GM19238 (cell line): ENCODE data around the gene SPECC1L.
A peak's percentile ranks its signal among the peaks of the same experiment; 100 is the strongest.
"Not testable (repeated sequence)": the region's sequence is repeated elsewhere in the genome, so short reads cannot be mapped to it uniquely, and the experiment has no call there.

Source experiments
- DNase-seq: peaks from one replicate; pipeline ENCODE4 v3.0.0; 2011; ENCODE audit warnings: low spot score; ENCODE audit not compliant: insufficient read length

SPECC1L gene, protein sequence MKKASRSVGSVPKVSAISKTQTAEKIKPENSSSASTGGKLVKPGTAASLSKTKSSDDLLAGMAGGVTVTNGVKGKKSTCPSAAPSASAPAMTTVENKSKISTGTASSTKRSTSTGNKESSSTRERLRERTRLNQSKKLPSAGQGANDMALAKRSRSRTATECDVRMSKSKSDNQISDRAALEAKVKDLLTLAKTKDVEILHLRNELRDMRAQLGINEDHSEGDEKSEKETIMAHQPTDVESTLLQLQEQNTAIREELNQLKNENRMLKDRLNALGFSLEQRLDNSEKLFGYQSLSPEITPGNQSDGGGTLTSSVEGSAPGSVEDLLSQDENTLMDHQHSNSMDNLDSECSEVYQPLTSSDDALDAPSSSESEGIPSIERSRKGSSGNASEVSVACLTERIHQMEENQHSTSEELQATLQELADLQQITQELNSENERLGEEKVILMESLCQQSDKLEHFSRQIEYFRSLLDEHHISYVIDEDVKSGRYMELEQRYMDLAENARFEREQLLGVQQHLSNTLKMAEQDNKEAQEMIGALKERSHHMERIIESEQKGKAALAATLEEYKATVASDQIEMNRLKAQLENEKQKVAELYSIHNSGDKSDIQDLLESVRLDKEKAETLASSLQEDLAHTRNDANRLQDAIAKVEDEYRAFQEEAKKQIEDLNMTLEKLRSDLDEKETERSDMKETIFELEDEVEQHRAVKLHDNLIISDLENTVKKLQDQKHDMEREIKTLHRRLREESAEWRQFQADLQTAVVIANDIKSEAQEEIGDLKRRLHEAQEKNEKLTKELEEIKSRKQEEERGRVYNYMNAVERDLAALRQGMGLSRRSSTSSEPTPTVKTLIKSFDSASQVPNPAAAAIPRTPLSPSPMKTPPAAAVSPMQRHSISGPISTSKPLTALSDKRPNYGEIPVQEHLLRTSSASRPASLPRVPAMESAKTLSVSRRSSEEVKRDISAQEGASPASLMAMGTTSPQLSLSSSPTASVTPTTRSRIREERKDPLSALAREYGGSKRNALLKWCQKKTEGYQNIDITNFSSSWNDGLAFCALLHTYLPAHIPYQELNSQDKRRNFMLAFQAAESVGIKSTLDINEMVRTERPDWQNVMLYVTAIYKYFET

DNA sequence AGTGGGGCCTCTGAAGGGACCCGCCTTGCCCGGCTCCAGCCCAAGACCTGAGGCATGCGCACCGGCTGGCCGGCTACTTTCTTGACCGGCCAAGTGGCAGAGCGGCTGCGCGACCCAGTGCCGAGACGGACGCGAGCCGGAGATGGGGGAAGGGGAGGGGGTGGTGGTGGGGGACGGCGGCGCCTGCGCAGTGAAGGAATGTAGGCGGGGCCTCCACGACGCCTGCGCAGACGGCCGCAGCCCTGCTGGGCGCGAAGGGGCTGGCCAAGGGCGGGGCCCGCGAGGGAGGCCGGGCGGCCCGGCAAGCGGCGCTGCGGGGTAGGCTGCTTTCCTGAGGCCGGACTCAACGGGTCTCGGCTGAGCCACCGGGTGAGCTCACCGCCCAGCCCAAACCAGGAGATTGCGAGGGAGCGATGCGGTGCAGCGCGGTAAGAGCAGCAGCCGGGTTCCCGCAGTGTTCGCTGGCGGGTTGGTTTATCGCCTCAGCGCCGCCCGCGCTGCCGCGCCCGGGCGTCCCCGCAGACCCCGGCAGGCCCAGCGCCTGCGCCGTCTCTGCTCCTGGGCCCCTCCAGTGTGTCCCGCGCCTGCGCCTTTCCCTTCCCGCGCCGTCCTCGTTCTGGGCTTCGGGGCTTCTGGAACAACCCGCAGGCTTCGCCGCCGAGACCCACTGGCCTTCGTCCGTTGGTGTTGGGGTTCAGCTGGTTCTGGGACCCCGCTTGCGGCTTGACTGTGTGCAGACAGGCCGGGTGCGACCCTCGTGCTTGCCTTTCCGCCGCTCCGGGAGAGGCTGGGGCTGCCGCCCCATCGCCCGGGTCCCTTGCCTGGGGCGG is at the start of gene SPECC1L:
SPECC1L (plus strand) TSS at position 276 of the 830 bp plus-strand sequence. CDS start 31,401 bp downstream, outside the sequence.
- peak; percentile 78 for DNase-seq

DNA sequence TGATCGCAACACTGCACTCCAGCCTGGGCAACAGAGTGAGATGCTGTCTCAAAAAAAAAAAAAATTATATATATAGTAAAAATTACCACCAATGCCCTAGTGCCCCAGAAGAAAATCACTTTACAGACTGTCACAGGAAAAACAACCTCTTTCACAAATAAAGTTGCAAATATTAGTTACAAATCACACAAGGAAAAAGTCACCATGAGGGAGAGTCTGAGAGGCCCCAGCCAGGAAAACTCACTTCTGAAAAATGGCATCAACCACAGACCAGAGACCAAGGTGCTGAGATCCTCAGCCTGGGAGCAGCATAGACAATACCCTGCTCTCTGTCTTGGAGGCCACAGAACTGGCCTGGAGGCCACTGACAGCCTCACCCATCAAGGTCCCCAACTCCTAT is 46.2 kb upstream of the SPECC1L start:
- no peak for DNase-seq

DNA sequence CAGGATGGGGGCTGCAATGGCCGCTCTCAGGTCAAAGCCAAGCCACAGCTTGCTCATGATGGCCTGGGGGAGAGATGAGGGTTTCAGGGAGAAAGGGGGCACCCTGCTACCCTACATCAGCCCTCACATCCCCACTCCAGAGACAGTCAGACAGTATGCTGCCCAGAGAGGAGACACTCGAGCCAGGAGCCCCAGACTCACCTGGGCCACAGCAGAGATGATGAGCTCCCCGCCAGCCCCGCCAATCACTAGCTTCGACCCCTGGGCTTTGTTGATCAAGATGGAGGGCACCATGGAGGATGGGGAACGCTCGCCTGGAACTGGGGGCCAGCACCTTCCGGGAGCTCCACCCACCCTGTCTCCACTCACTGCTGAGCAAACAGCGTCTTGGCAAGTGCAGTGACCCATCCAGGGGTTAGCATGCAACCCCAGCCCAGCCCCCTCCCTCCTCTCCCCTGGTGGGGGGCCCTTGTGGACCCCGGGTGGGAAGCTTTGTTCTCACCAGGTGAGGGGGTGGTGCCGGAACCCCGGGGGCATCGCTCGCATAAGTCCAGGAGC is 45.5 kb upstream of the SPECC1L start:
- no peak for DNase-seq

DNA sequence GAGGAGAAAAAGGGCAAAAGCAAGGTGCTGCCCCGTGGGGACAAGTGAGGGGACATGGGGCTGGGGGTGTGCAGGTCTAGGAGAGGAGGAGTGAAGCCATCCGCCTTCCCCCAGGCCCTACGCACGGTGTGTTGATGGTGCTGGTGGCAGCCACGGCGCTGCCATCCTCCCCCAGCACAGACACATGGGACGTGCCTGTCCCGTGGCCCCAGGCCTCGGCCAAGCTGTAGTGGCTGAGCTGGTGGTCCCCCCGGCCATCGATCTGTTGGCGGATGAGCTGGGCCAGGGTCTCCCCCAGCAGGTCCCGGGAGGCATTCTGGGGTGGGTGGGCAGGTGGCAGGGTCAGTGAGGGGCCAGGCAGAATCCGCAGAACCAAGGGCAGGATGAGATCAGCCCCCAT is 44.7 kb upstream of the SPECC1L start:
- DNase-seq: no peak

DNA sequence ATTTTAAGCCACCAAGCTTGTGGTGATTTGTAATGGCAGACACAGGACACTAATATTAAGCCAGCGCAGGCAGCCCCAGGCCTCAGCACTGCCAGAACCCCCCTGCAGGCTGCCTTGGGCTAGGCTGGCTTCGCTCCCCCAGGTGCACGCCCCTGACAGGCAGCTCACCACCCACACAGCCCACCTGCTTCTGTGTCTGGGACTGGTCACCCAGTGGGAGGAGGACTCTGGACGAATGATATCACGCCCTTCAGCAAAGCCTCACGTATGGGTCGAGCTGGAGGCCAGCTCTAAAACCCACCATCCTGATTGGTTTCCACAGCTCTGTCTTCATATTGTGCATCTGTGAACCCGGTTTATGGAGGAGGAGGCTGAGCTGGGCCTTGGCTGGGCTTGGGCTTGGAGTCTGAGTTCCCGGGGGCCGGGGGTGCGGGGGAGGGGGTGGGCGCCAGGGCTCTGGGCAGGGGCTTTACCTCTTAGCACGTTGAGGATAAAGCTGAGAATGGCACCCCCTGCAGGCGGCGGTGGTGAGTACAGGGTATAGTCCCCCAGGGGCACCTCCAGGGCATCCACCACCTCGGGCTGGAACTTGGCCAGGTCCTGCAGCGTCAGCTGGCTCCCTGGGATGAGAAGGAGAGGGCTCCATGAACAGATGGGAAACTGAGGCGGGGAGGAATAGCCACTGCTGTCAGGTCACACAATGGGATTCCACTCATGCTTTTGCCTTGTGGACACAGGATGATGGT is 39.5 kb upstream of the SPECC1L start:
- peak; percentile 41 for DNase-seq

DNA sequence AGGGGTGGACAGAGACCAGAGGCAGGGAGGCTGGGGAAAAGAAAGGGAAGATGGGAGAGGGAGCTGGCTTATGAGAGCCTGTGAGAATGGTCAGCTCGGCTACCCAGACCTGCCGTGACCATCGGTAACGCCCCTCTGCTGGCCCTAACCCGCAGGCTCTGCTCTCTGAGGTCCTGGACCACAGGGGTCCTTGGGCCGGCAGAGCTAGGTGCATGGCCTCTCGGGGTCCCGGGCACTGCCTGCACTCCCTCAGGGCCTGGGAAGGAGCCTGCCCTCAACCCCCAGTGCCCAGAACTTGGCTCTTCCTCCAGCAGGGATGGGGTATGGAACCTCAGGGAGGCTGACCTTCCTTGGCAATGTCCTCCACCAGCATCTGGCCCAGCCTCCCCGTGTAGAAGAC is 38.9 kb upstream of the SPECC1L start:
- DNase-seq: no peak

DNA sequence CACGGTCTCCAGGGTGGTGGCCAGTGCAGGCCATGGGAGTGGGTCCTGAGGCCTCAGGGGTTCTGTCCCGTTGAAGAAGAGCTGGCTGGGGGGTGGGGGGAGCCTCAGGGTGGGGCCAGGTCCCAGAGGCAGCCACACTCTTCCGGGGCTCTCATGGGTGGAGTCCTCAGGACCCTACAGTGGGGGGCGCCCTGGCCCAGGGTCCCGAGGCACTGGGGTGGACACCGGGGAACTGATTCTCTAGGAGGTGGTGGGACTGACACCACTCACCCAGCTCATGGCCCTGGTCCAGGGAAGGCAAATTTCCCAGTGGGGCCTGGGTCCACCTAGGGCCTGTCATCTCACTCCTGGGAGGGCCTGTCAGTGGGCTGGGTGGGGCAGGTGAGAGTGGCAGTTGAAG is 38.5 kb upstream of the SPECC1L start:
- DNase-seq: no peak

DNA sequence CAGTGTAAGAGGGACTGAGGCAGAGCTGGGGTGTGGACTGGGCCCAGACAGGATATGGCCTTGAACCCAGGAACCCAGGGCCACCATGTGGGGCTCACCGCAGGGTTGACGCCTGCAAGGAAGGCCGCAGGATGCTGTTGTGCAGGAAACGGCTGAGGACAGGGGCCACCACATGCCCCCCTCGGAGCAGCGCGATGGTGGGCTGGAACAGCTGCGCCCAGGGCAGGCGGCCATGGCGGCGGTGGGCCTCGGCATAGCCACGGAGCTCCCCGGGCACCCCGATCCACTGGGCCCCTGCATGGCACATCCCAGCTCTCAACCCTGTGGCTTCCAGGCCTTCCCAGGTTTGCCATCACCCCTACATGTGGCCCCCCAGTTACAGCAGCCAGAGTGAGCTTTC is 37.9 kb upstream of the SPECC1L start:
- no peak for DNase-seq

DNA sequence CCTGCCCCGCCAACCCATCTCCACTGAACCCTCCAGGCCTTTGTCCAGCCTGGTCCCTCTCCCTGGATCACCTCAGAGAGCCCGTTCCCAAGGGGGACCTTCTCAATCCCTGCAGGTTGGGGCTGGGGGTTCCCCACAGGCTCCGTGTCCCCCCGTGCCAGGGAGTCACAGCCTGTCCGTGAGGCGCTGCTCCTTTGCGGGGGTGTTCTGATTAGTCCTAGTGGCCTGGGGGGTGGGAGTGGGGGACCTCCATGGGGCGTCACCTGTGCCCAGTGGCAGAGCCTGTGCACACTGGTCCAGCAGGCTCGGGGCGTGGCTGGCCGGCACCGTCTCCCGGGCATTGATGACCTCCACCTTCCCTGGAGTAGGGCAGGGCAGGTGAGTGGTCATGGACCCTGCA is 37.4 kb upstream of the SPECC1L start:
- DNase-seq: no peak

DNA sequence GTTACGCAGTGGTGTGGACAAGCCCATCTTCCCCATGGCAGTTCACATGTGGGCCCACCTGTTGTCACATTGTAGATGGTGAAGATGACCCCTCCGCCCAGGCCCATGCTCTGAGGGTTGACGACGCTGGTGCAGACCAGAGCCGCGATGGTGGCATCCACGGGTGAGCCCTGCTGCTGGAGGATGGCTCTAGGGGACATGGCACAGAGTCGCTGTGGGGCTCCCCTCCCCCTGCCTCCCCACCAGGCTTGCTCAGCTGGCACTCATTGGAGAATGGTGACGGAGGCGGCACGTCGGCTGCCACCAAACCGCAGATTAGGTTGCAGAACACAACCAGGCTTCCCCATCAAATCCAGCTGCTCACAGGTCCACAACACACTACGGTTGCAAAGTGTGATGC is 36.8 kb upstream of the SPECC1L start:
- DNase-seq: no peak

DNA sequence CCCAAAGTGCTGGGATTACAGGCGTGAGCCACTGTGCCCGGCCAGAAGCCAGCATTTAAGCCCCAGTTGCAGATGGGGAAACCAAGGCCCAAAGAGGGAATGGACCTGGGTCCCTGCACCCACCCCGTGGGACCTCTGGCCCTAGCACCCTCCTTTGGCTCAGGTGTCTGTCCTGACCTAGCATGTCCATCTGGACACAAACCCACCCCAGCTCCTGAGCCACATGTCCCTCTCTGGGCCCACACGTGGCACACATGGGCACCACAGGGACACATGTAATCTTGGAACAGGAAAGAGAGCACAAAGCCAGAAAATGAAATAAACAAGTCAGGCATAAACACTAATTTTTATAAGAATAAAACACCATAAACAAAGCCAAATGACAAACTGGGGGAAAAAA is 35.3 kb upstream of the SPECC1L start:
- DNase-seq: no peak

DNA sequence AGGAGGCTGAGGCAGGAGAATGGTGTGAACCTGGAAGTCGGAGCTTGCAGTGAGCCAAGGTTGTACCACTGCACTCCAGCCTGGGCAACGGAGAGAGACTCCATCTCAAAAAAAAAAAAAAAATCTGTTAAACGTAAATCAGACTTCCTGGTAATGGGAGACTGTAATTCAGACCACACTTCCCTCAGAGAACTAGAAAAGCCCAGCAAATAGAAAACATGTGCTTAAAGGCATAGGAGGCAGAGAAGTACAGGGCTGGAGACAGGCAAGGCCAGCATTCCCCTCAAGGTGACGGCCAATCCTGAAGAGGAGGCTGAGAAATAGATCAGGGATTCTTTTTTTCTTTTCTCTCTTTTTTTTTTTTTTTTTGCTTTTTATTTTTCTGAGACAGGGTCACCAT is 34.0 kb upstream of the SPECC1L start:
- DNase-seq: no peak

DNA sequence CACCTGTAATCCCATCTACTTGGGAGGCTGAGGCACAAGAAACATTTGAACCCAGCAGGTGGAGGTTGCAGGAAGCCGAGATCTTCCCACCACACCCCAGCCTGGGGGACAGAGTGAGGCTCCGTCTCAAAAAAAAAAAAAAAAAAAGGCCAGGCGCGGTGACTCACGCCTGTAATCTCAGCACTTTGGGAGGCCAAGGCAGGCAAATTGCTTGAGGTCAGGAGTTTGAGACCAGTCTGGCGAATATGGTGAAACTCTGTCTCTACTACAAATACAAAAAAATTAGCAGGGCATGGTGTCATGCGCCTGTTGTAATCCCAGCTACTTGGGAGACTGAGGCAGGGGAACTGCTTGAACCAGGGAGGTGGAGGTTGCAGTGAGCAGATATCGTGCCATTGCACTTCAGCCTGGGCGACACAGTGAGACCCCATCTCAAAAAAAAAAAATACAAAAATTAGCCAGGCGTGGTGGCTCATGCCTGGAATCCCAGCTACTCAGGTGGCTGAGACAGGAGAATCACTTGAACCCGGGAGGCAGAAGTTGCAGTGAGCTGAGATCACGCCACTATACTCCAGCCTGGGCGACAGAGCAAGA is 32.4 kb upstream of the SPECC1L start:
- DNase-seq: not testable (repeated sequence)

DNA sequence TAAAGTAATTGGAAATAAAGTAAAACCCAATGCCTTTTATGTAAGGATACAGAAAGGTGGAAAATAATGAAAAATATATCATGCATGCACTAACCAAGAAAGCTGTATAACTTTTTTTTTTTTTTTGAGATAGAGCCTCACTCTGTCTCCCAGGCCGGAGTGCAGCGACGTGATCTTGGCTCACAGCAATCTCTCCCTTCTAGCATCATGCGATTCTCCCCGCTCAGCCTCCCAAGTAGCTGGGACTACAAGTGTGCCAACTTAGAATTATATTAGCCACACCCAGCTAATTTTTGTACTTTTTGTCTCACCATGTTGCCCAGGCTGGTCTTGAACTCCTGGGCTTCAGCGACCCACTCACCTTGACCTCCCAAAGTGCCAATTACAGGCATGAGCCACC is 30.2 kb upstream of the SPECC1L start:
- no peak for DNase-seq

DNA sequence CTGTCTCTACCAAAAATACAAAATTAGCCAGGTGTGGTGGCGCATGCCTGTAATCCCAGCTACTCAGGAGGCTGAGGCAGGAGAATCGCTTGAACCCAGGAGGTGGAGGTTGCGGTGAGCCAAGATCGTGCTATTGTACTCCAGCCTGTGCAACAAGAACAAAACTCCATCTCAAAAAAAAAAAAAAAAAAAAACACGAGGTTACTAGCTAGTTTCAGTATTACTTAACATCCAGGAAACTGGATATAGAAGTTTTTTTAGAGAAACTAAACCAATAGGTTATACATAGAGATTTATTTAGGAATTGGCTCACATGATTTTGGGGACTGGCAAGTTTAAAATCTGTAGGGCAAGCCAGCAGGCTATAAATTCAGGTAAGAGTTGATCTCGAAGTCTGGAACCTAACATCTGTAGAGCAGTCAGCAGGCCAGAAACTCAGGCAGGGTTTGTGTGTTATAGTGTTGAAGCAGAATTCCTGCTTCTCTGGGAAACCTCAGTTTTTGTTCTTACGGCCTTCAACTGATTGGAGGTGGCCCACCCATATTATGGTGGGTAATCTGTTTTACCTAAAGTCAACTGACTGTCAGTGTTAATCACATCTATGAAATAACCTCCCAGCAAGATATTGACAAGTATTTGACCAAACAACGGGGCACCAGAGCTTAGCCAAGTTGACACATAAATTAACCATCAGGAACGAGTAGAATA is 29.5 kb upstream of the SPECC1L start:
- not testable (repeated sequence) for DNase-seq

DNA sequence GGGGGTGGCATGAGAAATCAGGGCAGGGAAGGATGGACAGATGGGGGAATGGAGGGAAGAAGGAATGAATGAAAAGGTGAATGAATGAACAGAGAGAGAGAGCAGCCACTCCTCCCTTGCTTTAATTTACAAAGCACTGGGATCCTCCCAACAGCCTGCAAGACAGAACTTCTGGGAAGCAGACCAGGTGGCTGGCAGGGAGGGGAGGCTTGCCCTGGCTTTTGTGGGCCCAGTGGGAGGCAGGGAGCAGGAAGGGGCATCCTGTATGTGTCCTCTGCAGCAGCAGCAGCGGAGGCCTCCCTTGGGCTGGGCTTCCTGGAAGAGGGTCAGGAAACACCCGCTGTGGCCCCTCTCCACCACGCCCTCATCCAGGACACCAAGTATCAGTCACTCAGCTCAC is 27.2 kb upstream of the SPECC1L start:
- DNase-seq: not testable (repeated sequence)

DNA sequence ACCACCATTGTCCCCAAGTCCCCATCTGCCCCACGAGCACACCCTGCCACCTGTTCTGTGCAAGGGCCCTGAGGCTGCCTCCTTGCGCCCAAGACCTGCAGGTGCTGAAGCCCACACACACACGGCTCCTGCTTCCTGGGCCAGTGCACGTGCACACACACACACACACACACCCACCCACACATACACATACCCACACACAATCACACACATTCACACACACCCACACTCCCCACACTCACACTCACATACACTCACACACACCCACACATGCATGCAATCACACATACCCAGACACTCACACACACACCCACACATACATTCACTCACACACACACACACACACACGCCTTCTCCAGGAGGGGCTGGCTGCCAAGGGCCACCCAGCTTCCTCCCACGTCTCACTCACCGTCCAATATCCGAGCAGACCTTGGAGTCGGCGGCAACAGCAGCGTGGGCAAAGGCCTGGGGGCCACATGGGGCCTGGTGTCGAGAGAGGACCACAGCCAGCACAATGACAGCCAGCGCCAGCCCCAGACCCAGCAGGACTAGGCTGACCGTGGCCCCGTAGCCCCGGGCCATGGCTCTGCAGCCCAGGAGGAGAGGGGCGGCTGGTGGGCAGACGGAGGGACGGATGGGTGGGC is 26.4 kb upstream of the SPECC1L start:
- no peak for DNase-seq

DNA sequence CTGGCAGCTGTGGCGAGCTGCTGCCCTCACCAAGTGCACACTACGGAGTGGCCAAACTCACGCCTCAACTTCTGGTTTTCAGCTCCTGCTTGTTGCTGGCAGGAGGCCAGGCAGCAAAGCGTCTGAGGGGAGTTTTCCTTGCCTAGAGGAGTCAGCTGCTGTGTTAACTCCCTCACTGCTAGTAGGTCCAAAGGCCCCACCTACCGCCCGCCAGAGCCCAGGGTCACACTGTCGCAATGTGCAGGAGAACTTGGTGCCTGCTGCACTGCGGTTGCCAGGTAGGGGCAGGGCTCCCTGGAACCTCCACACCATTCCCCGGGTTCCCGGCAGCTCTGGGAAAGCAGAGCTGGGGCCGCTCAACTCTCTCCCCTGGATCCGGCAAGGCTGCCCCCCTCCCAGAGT is 25.6 kb upstream of the SPECC1L start, which contains the start of gene GGT5:
GGT5 (minus strand) TSS at position 53 of the 402 bp plus-strand sequence. CDS start 357 bp downstream, outside the sequence.
- not testable (repeated sequence) for DNase-seq
